HG02642 (cell line): ENCODE results near the gene CTLA4.

ENCODE experiments used
- ATAC-seq: cut with Tn5 transposase; IDR thresholded peaks from one replicate; pipeline ENCODE4 v1.9.1; 2021; ENCODE audit warnings: mild to moderate bottlenecking; ENCODE audit not compliant: unreplicated experiment, poor library complexity

The CTLA4 gene

GRCh38 chr2:203918839-203919238, 51.3 kb downstream of the CTLA4 start:
- ATAC-seq = no peak
